Thoracic aorta (tissue), 2 donors: ENCODE results near the gene THBD. TPM values are rescaled to one million over a fixed set of nuclear protein-coding genes. Genes with fewer than 3 reads are reported as not detected.

Source experiments
- ATAC-seq: fragments of 150-250 bp; one replicate; pipeline ENCODE4 v1.8.0; 2017; ENCODE audit warnings: low read depth; ENCODE audit not compliant: insufficient number of reproducible peaks, low FRiP score
- DNase-seq: peaks from one replicate; pipeline ENCODE4 v3.0.0-alpha.2; 2020; ENCODE audit warnings: low spot score
- H3K27ac ChIP-seq, 2 donors: fragments of 200-600 bp; sonication (generic); 1 replicate in 1 of 2; 2 replicates in 1 of 2; pipeline ENCODE4 v1.5.1; 2016; ENCODE audit warnings: mild to moderate bottlenecking in 2 of 2, moderate library complexity in 2 of 2
- H3K27me3 ChIP-seq: fragments of 200-600 bp; sonication (generic); replicated peaks from 2 replicates; pipeline ENCODE4 v1.6.0; 2016; ENCODE audit warnings: mild to moderate bottlenecking; ENCODE audit not compliant: insufficient read depth
- H3K36me3 ChIP-seq: fragments of 200-600 bp; sonication (generic); one replicate; pipeline ENCODE4 v1.5.1; 2016
- H3K4me1 ChIP-seq, 2 donors: fragments of 200-600 bp; sonication (generic); 1 replicate in 1 of 2; 2 replicates in 1 of 2; pipeline versions ENCODE4 v1.5.1 to v1.6.0; 2016; ENCODE audit warnings: low read depth in 2 of 2, mild to moderate bottlenecking in 1 of 2; ENCODE audit not compliant: control insufficient read depth in 1 of 2
- H3K4me3 ChIP-seq: fragments of 200-600 bp; sonication (generic); 2 replicates; pipeline ENCODE4 v1.5.1; 2016; ENCODE audit warnings: mild to moderate bottlenecking
- H3K9me3 ChIP-seq: fragments of 200-600 bp; sonication (generic); 2 replicates; pipeline ENCODE4 v1.5.1; 2016
- total RNA-seq, 2 donors: library from RNA; depleted of rRNA; stranded (reverse); fragments of >200 nt; gene quantifications; one replicate each; pipeline versions ENCODE4 v1.1.0 to v1.2.3, GENCODE V29; 2016
- TF ChIP-seq, protein P1 (sequence below): fragments of 200-600 bp; sonication (generic); IDR thresholded peaks from one replicate; pipeline ENCODE4 v1.5.1; 2019; ENCODE audit warnings: antibody characterized with exemption

THBD gene
- total RNA-seq, 2 donors from 2014 or later: 106 to 266 TPM

DNA sequence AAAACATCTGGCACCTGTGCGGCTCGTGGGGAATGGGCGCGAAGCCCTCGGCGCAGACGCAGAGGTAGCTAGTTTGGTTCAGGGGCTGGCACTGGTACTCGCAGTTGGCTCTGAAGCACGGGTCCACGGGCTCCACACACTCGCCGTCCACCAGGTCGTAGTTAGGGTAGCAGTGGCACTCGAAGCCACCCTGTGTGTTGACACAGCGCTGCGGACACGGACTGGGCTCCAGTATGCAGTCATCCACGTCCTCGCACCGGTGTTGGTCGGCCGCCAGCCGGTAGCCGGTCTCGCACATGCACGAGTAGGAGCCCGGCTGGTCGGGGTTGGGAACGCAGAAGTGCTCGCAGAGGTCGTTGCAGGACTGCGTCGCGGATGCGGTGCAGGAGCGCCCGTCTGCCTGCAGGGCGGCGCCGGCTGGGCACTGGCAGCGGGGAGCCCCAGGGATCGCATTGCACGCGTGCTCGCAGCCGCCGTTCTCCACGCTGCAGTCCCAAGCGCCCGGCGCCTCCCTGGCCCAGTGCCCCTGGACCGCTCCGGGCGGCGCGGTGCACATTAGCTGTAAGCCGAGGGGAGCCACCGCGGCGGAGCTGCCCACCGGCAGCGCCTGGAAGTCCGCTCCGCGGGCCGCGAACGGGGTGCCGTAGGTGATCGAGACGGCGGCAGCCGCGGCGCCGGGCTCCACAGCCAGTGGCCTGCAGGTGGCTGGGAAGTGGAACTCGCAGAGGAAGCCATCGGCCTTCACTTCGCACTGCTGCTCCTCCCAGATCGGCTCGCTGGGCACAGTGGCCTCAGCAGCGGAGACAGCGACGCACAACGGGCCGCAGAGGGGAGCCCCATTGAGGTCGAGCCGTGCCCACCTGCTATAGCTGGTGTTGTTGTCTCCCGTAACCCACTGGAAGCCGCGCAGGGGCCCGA is 930 bp downstream of the THBD start:
- no peaks in the 10 kb centered on the region for H3K36me3 ChIP-seq
- TF ChIP-seq, protein P1, sequence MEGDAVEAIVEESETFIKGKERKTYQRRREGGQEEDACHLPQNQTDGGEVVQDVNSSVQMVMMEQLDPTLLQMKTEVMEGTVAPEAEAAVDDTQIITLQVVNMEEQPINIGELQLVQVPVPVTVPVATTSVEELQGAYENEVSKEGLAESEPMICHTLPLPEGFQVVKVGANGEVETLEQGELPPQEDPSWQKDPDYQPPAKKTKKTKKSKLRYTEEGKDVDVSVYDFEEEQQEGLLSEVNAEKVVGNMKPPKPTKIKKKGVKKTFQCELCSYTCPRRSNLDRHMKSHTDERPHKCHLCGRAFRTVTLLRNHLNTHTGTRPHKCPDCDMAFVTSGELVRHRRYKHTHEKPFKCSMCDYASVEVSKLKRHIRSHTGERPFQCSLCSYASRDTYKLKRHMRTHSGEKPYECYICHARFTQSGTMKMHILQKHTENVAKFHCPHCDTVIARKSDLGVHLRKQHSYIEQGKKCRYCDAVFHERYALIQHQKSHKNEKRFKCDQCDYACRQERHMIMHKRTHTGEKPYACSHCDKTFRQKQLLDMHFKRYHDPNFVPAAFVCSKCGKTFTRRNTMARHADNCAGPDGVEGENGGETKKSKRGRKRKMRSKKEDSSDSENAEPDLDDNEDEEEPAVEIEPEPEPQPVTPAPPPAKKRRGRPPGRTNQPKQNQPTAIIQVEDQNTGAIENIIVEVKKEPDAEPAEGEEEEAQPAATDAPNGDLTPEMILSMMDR: peak; percentile 63
- DNase-seq: no peak
- H3K27ac ChIP-seq: peak overlapping the region; percentile 82 to 89
- no peak for ATAC-seq
- peaks cover 12 to 45% of the 10 kb centered on the region in 2 donors for H3K4me1 ChIP-seq
- H3K27me3 ChIP-seq: no peaks in the 10 kb centered on the region
- peak overlapping the region; percentile 85 for H3K4me3 ChIP-seq
- H3K9me3 ChIP-seq: no peaks in the 10 kb centered on the region

DNA sequence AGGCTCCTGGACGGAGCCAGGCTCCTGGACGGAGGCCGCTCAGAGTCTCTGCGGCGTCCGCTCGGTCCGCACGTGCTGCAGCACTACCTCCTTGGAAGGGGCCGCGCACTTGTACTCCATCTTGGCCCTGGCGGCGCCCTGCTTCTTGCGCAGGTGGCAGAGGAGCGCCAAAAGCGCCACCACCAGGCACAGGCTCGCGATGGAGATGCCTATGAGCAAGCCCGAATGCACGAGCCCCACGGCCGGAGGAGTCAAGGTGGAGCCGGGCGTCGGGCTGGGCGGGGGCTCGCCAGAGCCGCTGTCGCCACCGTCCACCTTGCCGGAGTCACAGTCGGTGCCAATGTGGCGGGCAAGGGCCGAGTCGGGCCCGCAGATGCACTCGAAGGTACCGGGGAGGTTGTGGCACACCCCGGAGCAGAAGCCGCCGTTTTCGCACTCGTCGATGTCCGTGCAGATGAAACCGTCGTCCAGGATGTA is 1.7 kb downstream of the THBD start:
- no peak overlapping the region for H3K27ac ChIP-seq
- TF ChIP-seq, protein P1: no peak
- no peaks in the 10 kb centered on the region for H3K27me3 ChIP-seq
- H3K36me3 ChIP-seq: no peaks in the 10 kb centered on the region
- no peaks in the 10 kb centered on the region for H3K9me3 ChIP-seq
- DNase-seq (no peak), ATAC-seq (no peak)
- peak overlapping the region; percentile 85 for H3K4me3 ChIP-seq
- H3K4me1 ChIP-seq: peaks cover 12 to 45% of the 10 kb centered on the region in 2 donors

DNA sequence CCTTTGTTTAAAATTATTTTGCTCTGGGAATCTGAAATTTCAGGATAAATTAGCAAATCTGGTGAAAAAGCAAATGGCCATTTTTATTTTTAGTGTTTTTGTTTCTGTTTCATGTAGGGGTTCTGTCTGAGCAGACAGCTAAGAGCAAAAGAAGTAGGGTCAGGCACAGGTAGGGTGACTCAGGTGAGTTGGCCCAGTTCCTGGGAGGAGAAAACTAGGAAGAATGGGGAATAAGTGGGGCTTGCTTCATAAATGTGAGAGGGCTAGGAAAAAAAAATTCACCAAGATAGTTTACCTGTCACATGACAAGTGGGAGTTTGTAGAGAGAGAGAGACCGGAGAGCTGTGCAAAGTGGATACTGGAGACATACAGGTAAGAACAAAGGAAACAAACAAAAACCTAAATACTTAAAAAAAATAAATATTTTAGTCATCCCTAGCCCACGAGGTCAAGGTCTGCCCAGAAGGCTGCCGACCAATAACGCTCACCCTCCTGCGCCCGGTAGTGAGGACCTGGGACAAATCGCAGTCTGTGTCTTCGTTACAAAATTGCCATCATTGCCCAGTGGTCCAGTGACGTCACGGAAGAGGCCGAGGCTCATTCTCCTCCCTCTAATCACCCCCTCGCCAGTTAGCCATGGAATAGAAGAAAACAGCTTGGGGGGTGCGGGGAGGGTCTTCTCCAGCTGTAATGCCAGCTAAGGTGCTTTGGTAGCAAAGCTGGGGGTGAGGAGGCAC is 2.3 kb downstream of the THBD start:
- H3K36me3 ChIP-seq: no peaks in the 10 kb centered on the region
- peaks cover 12 to 45% of the 10 kb centered on the region in 2 donors for H3K4me1 ChIP-seq
- no peak overlapping the region for H3K27ac ChIP-seq
- DNase-seq (no peak), ATAC-seq (no peak)
- TF ChIP-seq, protein P1: no peak
- H3K9me3 ChIP-seq: no peaks in the 10 kb centered on the region
- peak overlapping the region; percentile 85 for H3K4me3 ChIP-seq
- no peaks in the 10 kb centered on the region for H3K27me3 ChIP-seq

DNA sequence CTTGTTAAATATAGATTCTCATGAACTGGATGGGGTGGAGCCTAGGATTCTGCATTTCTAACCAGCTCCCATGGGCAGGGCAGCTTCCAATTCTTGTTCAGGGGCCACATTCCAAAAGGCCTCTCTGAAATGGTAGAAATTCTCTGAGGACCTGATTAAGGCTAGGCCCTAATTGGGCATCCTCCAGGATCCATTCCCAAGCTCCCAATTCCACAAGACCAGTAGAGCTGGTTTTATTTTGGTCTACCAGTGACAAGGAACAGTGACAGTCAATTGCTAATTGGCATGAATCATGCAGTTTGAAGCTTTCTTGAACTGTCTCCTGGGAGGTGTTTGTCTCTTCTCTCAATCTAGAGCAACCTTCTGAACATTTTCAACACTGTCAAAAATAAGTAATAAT is 3.0 kb downstream of the THBD start:
- no peak for ATAC-seq
- TF ChIP-seq, protein P1: no peak
- Histone ChIP-seq H3K9me3 (no peaks in the 10 kb centered on the region), H3K36me3 (no peaks in the 10 kb centered on the region), H3K27me3 (no peaks in the 10 kb centered on the region), H3K4me1 (peaks cover 12 to 45% of the 10 kb centered on the region in 2 donors), H3K4me3 (peak overlapping the region; percentile 85), H3K27ac (no peak overlapping the region)
- no peak for DNase-seq

DNA sequence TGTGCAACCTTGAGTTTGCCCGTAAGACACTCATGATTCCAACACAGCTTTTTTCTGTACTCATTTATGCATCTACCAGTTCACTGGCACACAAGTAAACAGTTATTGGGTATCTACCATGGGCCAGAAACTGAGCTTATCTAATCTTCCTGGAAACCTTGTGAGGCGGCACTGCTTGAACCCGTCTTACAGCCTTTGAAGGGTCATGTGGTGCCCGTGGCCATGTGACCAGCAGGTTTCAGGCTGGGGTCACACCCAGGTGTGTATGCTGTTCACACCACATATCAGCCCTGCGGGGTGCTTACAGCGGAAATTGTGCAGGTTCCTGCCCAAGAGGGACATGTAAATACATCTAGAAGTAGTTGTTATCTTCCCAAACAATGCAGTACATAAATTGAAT is 6.1 kb downstream of the THBD start:
- Histone ChIP-seq H3K4me1 (peaks cover 12 to 33% of the 10 kb centered on the region in 2 donors), H3K36me3 (no peaks in the 10 kb centered on the region), H3K27me3 (no peaks in the 10 kb centered on the region), H3K9me3 (no peaks in the 10 kb centered on the region), H3K27ac (no peak overlapping the region), H3K4me3 (no peak overlapping the region)
- TF ChIP-seq, protein P1: no peak
- ATAC-seq (no peak), DNase-seq (no peak)
